GM19395 (cell line): ENCODE data around the gene COPS4.
"Not testable (repeated sequence)": the region's sequence is repeated elsewhere in the genome, so short reads cannot be mapped to it uniquely, and the experiment has no call there.

Experiments
- ATAC-seq: cut with Tn5 transposase; IDR thresholded peaks from one replicate; pipeline ENCODE4 v1.9.1; 2021; ENCODE audit warnings: mild to moderate bottlenecking, moderate library complexity; ENCODE audit not compliant: unreplicated experiment

COPS4 gene

GRCh38 chr4:83034630-83035494, at the start of gene COPS4:
Gene COPS4 (plus strand): TSS chr4:83035183. CDS start chr4:83035225, 42 bp downstream.
- peak; percentile 98 for ATAC-seq

DNA sequence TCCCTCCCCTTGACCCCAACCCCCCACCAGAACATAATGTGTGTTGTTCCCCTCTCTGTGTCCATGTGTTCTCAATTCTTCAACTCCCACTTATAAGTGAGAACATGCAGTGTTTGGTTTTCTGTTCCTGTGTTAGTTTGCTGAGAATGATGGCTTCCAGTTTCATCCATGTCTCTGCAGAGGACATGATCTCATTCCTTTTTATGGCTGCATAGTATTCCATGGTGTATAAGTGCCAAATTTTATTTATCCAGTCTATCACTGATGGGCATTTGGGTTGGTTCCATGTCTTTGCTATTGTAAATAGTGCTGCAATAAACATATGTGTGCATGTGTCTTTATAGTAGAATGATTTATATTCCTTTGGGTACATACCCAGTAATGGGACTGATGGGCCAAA, 47.5 kb upstream of the COPS4 start:
- not testable (repeated sequence) for ATAC-seq

DNA sequence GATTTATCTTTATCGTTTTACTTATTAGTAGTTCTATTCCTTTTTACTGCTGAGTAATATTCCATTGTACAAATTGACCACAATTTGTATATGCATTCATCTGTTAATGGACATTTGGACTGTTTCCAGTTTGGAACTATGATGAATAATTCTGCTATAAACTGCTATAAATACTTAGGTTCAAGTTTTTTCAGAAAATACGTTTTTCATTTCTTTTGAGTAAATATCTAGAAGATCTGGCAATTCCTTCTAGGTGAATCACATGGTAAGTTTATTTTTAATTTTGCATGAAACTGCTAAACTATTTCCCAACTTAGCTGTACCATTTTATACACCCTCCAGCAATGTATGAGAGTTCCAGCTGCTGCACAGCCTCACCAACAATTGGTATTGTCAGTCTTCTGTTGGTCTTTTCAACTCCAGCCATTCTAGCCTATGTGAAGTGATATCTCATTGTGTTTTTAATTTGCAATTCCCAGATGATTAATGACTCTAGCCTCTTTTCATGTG, 46.6 kb upstream of the COPS4 start:
- no peak for ATAC-seq

DNA sequence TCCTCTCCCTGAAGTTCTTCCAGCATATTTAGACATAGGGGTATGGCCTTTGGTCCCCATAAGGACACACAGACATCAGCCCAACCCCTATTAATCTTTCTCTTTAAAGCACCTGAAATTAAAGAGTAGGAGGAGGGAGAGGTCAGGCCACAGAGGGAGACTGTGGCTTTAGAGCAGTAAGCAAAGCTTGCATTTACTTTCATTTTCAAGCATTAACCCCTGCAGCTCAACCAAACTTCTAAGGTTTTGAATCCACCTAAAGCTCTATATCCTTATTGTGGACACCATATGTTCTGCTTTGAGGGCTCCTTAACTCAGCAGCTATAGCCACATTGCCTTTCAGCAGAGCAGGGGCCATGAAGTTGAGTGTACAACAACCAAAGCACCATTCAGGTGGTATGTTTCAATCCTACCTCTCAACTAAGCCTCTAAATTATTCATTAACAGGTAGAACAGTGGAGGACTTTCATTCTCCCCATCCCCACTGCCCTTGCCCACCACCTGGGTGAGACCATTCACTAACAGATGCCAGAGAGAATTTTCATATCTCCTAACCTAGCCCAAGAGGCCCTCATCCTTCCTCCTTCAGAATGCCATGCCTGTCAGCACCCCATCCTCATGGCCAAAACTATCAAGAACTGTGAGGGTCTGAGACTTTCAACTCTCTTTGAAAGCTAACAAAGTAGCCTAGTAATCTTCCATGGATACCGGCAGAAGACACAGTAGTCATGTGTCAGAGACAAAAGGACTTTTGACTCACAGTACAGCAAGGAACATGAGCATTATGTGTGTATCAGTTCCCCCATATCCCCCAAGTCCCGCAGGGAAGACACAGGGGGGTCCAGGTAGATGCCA, 45.2 kb upstream of the COPS4 start:
- ATAC-seq: peak; percentile 97

GRCh38 chr4:82994834-82995233, 40.1 kb upstream of the COPS4 start:
- ATAC-seq: no peak

- ATAC-seq: no peak
Measured at GRCh38 chr4:82998898-82999297, 36.1 kb upstream of the COPS4 start.

DNA sequence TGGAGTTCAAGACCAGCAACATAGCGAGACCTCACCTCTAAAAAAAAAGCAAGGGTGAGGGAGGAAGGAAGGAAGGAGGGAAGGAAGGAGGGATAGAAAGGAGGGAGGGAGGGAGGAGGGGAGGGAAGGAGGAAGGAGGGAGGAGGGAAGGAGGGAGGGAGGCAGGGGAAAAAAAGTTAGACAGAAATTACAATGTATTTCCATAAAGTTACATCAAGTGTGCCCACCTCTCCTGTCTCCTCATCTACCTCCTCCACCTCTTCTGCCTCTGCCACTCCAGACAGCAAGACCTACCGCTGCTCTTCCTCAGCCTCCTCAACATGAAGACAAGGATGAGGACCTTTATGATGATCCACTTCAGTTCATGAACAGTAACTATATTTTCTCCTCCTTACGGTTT, 32.7 kb upstream of the COPS4 start:
- ATAC-seq: no peak

GRCh38 chr4:83003044-83003791, 31.8 kb upstream of the COPS4 start:
- not testable (repeated sequence) for ATAC-seq

DNA sequence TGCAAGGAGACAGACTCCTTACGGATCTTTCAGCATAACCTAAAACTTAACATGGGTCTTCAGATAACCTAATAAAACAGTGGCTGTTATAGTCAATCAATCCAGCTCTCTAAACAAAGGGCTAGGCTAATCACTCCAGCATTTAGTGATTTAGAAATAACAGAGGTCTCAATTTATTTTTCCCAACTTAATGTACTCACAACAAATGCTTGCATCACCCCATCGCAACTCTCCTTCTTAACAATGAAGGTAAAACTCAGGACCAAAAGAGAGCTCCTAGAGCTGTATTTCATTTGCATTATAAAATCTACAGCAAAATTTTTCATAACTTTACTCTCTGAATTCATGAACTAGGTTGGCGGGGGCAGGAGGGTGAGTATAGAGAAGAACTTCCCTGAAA, 25.5 kb upstream of the COPS4 start:
- ATAC-seq: no peak

DNA sequence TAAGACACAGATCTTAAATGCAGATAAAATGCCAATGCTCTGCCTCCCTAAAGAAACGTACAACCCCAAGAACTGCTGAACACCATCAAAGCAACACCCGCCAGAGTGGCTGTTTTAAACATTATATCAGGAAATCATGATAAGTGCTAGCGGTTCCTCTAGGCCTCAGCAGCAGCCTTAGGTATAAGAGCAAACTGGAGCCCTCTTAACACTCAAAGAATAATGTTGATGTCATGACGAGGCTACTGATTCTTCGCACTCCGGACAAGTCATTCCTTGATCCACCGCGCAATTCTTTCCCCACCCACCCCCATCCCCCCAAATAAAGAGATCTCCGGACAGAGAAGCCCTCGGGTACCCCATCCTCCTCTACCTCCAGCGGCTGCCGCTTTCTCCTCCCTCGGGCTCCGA, 24.9 kb upstream of the COPS4 start:
- no peak for ATAC-seq

DNA sequence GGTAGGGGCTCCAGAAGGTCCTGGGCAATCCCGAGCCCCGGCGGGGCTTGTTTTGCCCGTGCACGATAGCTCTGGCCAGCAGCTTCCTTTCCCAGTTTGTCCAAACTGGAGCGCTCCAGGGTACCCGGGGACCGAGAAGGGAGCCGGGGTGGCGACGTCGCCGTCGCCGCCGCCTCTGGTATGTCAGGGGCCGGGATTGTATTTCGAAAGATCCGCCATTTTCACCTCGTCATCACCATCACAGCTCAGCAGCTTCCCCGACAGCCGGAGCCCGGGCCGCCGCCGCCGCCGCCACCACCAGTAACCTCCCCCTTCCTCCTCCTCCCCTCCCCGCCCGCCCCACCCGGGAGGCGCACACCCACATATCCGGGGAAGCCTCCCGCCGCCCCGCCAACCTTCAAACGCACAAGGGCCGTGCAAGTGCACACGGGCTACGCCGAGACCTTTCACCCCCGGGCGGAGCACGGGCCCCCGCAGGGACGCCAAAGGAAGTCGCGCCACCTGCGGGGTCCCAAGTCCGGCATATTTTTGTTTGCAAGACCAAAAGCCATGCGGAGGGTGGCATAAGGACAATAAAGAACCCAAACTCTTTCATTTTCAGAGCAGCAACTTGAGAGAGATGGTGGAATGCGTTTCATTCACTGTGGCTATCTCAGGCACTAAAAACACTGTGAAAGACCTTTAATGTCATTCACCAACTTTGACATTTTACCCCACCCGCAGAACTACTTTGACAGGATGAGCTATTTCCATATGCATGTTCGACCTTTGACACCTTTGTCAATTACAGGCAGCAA, 24.3 kb upstream of the COPS4 start, which contains the start of gene LIN54:
Gene LIN54, minus strand, starts transcription at position 302 of the 797 bp plus-strand sequence. CDS start 25,979 bp downstream, outside the sequence.
- ATAC-seq: peak; percentile 41

DNA sequence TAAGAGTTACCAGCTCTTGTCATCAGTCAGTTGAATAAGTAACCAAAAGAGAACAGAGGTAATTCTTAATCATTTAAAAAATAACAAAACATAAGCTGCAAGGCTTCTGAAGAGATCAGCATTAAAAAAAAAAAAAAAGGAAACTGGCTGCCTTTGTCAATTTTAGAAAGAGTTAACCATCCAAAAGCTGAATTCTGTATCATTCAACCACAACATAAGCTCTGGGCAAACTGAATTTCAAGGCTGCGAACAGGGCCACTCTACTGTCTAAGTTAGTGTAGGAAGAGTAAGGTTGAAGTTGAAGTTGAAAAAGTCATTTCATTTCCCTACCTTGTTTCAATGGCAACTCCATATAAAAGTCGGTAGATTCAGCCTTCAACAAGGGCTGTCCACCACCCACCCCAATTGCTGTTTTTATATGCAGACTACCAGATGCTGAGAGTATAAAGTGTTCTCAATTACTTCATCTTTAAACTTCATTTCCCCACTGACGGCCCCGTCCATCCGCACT, 23.2 kb upstream of the COPS4 start:
- ATAC-seq: peak; percentile 2

DNA sequence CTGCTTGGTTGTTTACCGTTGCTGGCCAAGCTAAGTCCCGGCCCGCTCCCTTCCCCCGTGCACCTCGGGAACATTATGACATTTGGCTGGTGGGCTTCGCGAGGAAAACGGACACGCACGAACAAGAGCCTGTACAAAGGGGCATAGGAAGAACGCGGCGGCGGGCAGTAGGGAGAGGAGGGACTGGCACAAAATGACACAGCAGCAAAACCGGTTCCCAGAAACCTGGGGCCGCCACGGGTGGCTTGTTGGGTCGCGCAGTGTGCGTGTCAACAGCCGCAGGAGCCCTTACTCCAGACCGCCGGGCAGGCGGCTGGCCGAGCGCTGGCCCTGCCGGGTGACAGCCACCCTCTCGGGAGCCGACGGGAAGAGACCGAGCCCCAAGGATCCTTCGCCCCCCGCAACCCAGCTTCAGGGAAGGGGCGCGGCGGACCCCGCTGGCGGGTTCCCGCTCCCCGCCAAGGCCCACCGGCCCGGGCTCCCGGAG, 22.7 kb upstream of the COPS4 start:
- ATAC-seq: peak; percentile 17

GRCh38 chr4:83012687-83013419, 22.1 kb upstream of the COPS4 start:
- ATAC-seq: peak; percentile 77

GRCh38 chr4:83013420-83013867, 21.5 kb upstream of the COPS4 start:
- no peak for ATAC-seq

GRCh38 chr4:83013902-83014301, 21.1 kb upstream of the COPS4 start:
- ATAC-seq: no peak

DNA sequence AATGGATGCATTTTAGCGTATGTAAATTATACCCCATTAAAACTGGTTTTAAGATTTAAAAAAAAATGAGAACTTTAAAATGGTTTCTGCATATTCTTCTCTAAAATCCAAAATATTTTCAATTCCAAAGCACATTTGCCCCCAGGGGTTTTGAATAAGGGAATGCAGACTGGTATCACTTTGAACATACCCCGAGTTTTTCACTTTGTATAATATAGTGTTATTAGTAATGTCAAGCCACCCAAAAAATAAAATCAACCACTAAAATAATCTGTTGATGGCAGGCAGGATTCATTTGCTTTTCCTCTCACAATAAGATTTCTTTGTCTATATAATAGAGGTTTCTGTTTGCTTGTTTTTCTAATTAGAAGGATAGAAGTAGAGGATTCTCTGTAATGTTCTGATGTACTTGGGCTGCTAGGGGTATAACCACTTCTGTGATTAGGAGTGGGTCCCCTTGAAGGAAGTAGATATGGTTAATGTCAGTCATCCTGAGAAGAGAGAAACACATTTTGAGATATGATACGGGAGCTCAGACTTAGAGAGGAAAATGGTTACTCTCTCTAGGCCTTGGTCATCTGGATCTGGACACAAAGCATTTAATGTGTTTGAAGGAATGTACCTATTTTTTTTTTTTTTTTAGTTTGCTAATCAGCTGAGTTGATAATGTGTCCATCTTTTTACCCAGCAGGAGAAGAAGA, 15.0 kb upstream of the COPS4 start:
- ATAC-seq: peak; percentile 69
